ENCODE data around the gene VPREB3.

The VPREB3 gene

GRCh38 chr22:23722724-23723123 lies 31.5 kb downstream of the VPREB3 start:
- DNase-seq: no peak

GRCh38 chr22:23722160-23722559 lies 32.1 kb downstream of the VPREB3 start:
- no peak for DNase-seq

GRCh38 chr22:23720855-23721254 lies 33.4 kb downstream of the VPREB3 start:
- DNase-seq: no peak

- DNase-seq: no peak
These were observed 35.7 kb downstream of the VPREB3 start for GRCh38 chr22:23718371-23719165.

GRCh38 chr22:23716811-23717801 lies 37.1 kb downstream of the VPREB3 start:
- peak; percentile 77 for DNase-seq

GRCh38 chr22:23715806-23716375 lies 38.3 kb downstream of the VPREB3 start:
- no peak for DNase-seq

GRCh38 chr22:23714596-23715578 lies 39.3 kb downstream of the VPREB3 start:
- DNase-seq: no peak

- DNase-seq: no peak
These were observed 40.3 kb downstream of the VPREB3 start for GRCh38 chr22:23713696-23714595.

GRCh38 chr22:23712256-23712655 lies 42.0 kb downstream of the VPREB3 start:
- DNase-seq: no peak

- DNase-seq: no peak
These were observed 45.1 kb downstream of the VPREB3 start for GRCh38 chr22:23709107-23709506.

- no peak for DNase-seq
These were observed 46.0 kb downstream of the VPREB3 start for GRCh38 chr22:23708270-23708669.

GRCh38 chr22:23705358-23705757 lies 48.9 kb downstream of the VPREB3 start:
- DNase-seq: no peak

- DNase-seq: no peak
These were observed 49.4 kb downstream of the VPREB3 start for GRCh38 chr22:23704829-23705228.

- DNase-seq: no peak
These were observed 50.2 kb downstream of the VPREB3 start for GRCh38 chr22:23704062-23704461.

All from effector CD4-positive, alpha-beta T cell (primary cell).